NT2/D1 (cell line): ENCODE results near the gene ERC2.

Source experiments
- DNase-seq: peaks from one replicate; pipeline ENCODE4 v3.0.0-alpha.2; 2011; ENCODE audit warnings: low read depth, low spot score
- H3K27me3 ChIP-seq: 2 replicates; pipeline ENCODE4 v1.6.0; 2011; ENCODE audit warnings: mild to moderate bottlenecking; ENCODE audit not compliant: insufficient read length, insufficient read depth
- H3K36me3 ChIP-seq: 2 replicates; pipeline ENCODE4 v1.6.1; 2011; ENCODE audit warnings: mild to moderate bottlenecking, low read length, mixed read lengths; ENCODE audit not compliant: insufficient read depth, insufficient read length
- H3K4me1 ChIP-seq: 2 replicates; pipeline ENCODE4 v1.5.1; 2011; ENCODE audit not compliant: insufficient read depth, insufficient read length
- H3K4me3 ChIP-seq: 2 replicates; pipeline ENCODE4 v1.5.1; 2011; ENCODE audit warnings: low read depth; ENCODE audit not compliant: insufficient read length
- H3K9ac ChIP-seq: 2 replicates; pipeline ENCODE4 v1.6.0; 2011; ENCODE audit warnings: low read depth; ENCODE audit not compliant: insufficient read length
- H3K9me3 ChIP-seq: 2 replicates; pipeline ENCODE4 v1.5.1; 2011; ENCODE audit warnings: mild to moderate bottlenecking, low read length; ENCODE audit not compliant: insufficient read depth
- SUZ12 ChIP-seq: IDR thresholded peaks from 2 replicates; pipeline ENCODE4 v1.6.1; 2011; ENCODE audit not compliant: insufficient read length, insufficient read depth; ENCODE audit errors: extremely low read depth
- YY1 ChIP-seq: IDR thresholded peaks from 2 replicates; pipeline ENCODE4 v1.6.1; 2011; ENCODE audit not compliant: insufficient read length, insufficient read depth
- ZNF274 ChIP-seq: IDR thresholded peaks from 2 replicates; pipeline ENCODE4 v1.6.1; 2011; ENCODE audit warnings: mild to moderate bottlenecking, low read depth, low read length

Gene ERC2

GRCh38 chr3:55501905-55502304 is 966.4 kb downstream of the ERC2 start:
- Histone ChIP-seq H3K9ac (no peak overlapping the region), H3K36me3 (no peaks in the 10 kb centered on the region), H3K4me1 (no peaks in the 10 kb centered on the region), H3K9me3 (no peaks in the 10 kb centered on the region), H3K27me3 (no peaks in the 10 kb centered on the region), H3K4me3 (no peak overlapping the region)
- no peak for TF ChIP-seq SUZ12
- DNase-seq = no peak

- Histone ChIP-seq H3K4me3 (no peak overlapping the region), H3K27me3 (no peaks in the 10 kb centered on the region), H3K9ac (no peak overlapping the region), H3K36me3 (no peaks in the 10 kb centered on the region), H3K4me1 (no peaks in the 10 kb centered on the region), H3K9me3 (no peaks in the 10 kb centered on the region)
- TF ChIP-seq ZNF274 (no peak), SUZ12 (no peak), YY1 (no peak)
- no peak for DNase-seq
Measured at GRCh38 chr3:55500555-55501330, 967.5 kb downstream of the ERC2 start.

- H3K36me3 ChIP-seq = no peaks in the 10 kb centered on the region
- H3K9me3 ChIP-seq = no peaks in the 10 kb centered on the region
- no peak overlapping the region for H3K9ac ChIP-seq
- TF ChIP-seq YY1 = no peak
- TF ChIP-seq SUZ12 = no peak
- TF ChIP-seq ZNF274 = no peak
- H3K4me3 ChIP-seq = no peak overlapping the region
- no peak for DNase-seq
- H3K27me3 ChIP-seq = no peaks in the 10 kb centered on the region
- no peaks in the 10 kb centered on the region for H3K4me1 ChIP-seq
Measured at GRCh38 chr3:55498520-55498919, 969.7 kb downstream of the ERC2 start.

- no peak for DNase-seq
- TF ChIP-seq YY1 (no peak), ZNF274 (no peak), SUZ12 (no peak)
- no peaks in the 10 kb centered on the region for H3K9me3 ChIP-seq
- no peaks in the 10 kb centered on the region for H3K36me3 ChIP-seq
- no peaks in the 10 kb centered on the region for H3K4me1 ChIP-seq
- H3K9ac ChIP-seq = no peak overlapping the region
- H3K27me3 ChIP-seq = no peaks in the 10 kb centered on the region
- H3K4me3 ChIP-seq = no peak overlapping the region
Measured at GRCh38 chr3:55497250-55497649, 971.0 kb downstream of the ERC2 start.

- Histone ChIP-seq H3K36me3 (no peaks in the 10 kb centered on the region), H3K9ac (no peak overlapping the region), H3K4me3 (no peak overlapping the region), H3K4me1 (peaks cover 2% of the 10 kb centered on the region), H3K9me3 (no peaks in the 10 kb centered on the region), H3K27me3 (peaks cover 8% of the 10 kb centered on the region)
- DNase-seq = no peak
- no peak for TF ChIP-seq YY1
- TF ChIP-seq ZNF274 = no peak
- TF ChIP-seq SUZ12 = no peak
Measured at GRCh38 chr3:55494976-55495375, 973.3 kb downstream of the ERC2 start.

- peaks cover 8% of the 10 kb centered on the region for H3K27me3 ChIP-seq
- H3K36me3 ChIP-seq = no peaks in the 10 kb centered on the region
- peaks cover 2% of the 10 kb centered on the region for H3K4me1 ChIP-seq
- H3K4me3 ChIP-seq = no peak overlapping the region
- H3K9ac ChIP-seq = no peak overlapping the region
- no peaks in the 10 kb centered on the region for H3K9me3 ChIP-seq
- no peak for TF ChIP-seq ZNF274
- TF ChIP-seq YY1 = no peak
- TF ChIP-seq SUZ12 = no peak
- no peak for DNase-seq
Measured at GRCh38 chr3:55492976-55493375, 975.3 kb downstream of the ERC2 start.

- H3K9ac ChIP-seq = no peak overlapping the region
- no peak for TF ChIP-seq SUZ12
- TF ChIP-seq ZNF274 = no peak
- no peak for TF ChIP-seq YY1
Measured at GRCh38 chr3:55491296-55491816, 976.9 kb downstream of the ERC2 start.

More at GRCh38 chr3:55491296-55491816, 976.9 kb downstream of the ERC2 start:
- Histone ChIP-seq H3K9me3 (no peaks in the 10 kb centered on the region), H3K27me3 (peaks cover 8% of the 10 kb centered on the region), H3K4me1 (peaks cover 2% of the 10 kb centered on the region), H3K36me3 (no peaks in the 10 kb centered on the region), H3K4me3 (no peak overlapping the region)
- no peak for DNase-seq
